A549 (cell line): ENCODE measurements around the gene DELE1.

ENCODE experiments used
- CBX2 ChIP-seq: fragments of 200-600 bp; sonication (generic); IDR thresholded peaks from 2 replicates; pipeline ENCODE4 v1.6.1; 2016; ENCODE audit warnings: low read depth, mild to moderate bottlenecking, borderline replicate concordance
- CBX8 ChIP-seq: fragments of 200-600 bp; sonication (generic); IDR thresholded peaks from 2 replicates; pipeline ENCODE4 v1.6.1; 2016
- HDAC2 ChIP-seq: fragments of 200-600 bp; sonication (generic); IDR thresholded peaks from 2 replicates; pipeline ENCODE4 v1.6.1; 2016
- JUNB ChIP-seq: fragments of >200 bp; sonication (Bioruptor Twin); formaldehyde crosslinking; IDR thresholded peaks from 2 replicates; pipeline ENCODE4 v1.6.1; 2016
- MAFK ChIP-seq: fragments of 450-650 bp; IDR thresholded peaks from 2 replicates; pipeline ENCODE4 v1.6.1; 2014; ENCODE audit not compliant: partially characterized antibody
- NFE2L2 ChIP-seq: fragments of 150-350 bp; conservative IDR thresholded peaks from 2 replicates; pipeline ENCODE4 v1.6.1; 2014; ENCODE audit warnings: low read length
- POLR2A ChIP-seq: IDR thresholded peaks from 2 replicates; pipeline ENCODE4 v1.6.1; 2012; ENCODE audit warnings: mild to moderate bottlenecking, low read length
- RAD21 ChIP-seq, 2 experiments: fragments of >200 bp in 1 of 2; sonication (Bioruptor Twin) in 1 of 2; formaldehyde crosslinking in 1 of 2; IDR thresholded peaks in 1 of 2; conservative IDR thresholded peaks in 1 of 2; 2 replicates in 1 of 2; 3 replicates in 1 of 2; pipeline ENCODE4 v1.6.1; 2012 to 2018; ENCODE audit warnings: inconsistent platforms in 1 of 2
- TP53 ChIP-seq: fragments of 250-450 bp; sonication (Bioruptor Pico); IDR thresholded peaks from 2 replicates; pipeline ENCODE4 v1.5.0; 2021; ENCODE audit warnings: mild to moderate bottlenecking, moderate library complexity
- ZNF302 ChIP-seq: fragments of 250-450 bp; sonication (Bioruptor Pico); IDR thresholded peaks from 2 replicates; pipeline ENCODE4 v1.9.0; 2021; ENCODE audit warnings: inconsistent platforms, mild to moderate bottlenecking, moderate library complexity
- TF ChIP-seq, protein P1 (sequence below): fragments of >200 bp; sonication (Bioruptor Twin); formaldehyde crosslinking; IDR thresholded peaks from 3 replicates; pipeline ENCODE4 v1.5.1; 2016
- TF ChIP-seq, protein P2 (sequence below): fragments of 450-650 bp; IDR thresholded peaks from 2 replicates; pipeline ENCODE4 v1.6.1; 2014; ENCODE audit warnings: antibody characterized with exemption
- TF ChIP-seq, protein P3 (sequence below): fragments of 150-350 bp; IDR thresholded peaks from 2 replicates; pipeline ENCODE4 v1.6.1; 2014; ENCODE audit warnings: low read depth, mild to moderate bottlenecking, low read length
- TF ChIP-seq, protein P4 (sequence below): fragments of >200 bp; sonication (Bioruptor Twin); formaldehyde crosslinking; IDR thresholded peaks from 3 replicates; pipeline ENCODE4 v1.6.1; 2016

DNA sequence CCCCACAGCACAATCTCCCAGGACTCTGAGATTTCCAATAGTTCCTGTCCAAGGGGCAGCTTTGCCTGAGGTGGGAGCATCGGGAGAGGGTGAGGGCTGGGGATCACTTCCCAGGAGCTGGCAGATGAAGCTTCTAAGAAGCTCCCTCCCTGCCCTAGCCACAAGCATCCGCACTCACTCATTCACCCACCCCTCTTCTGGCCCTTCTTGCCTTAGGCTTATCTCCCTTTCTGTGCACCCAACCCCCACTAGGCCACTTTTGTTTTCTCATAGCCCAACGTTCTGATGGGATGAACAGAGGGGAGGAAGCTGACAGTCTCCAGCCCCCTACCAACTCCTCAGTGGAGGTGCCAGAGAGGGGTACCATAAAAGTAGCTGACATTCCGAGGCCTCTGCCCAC is 41.8 kb upstream of the DELE1 start:
- TF ChIP-seq JUNB (no peak), POLR2A (no peak), MAFK (no peak), RAD21 (conservative IDR thresholded peaks at IDR 0.05 in 1 of 2, IDR thresholded peaks at IDR 0.05 in 1 of 2) (no peak), HDAC2 (no peak), TP53 (CRISPR knock-in tag) (no peak), NFE2L2 (no peak), ZNF302 (CRISPR knock-in tag) (no peak), CBX8 (no peak), CBX2 (no peak)
- TF ChIP-seq, protein P1, sequence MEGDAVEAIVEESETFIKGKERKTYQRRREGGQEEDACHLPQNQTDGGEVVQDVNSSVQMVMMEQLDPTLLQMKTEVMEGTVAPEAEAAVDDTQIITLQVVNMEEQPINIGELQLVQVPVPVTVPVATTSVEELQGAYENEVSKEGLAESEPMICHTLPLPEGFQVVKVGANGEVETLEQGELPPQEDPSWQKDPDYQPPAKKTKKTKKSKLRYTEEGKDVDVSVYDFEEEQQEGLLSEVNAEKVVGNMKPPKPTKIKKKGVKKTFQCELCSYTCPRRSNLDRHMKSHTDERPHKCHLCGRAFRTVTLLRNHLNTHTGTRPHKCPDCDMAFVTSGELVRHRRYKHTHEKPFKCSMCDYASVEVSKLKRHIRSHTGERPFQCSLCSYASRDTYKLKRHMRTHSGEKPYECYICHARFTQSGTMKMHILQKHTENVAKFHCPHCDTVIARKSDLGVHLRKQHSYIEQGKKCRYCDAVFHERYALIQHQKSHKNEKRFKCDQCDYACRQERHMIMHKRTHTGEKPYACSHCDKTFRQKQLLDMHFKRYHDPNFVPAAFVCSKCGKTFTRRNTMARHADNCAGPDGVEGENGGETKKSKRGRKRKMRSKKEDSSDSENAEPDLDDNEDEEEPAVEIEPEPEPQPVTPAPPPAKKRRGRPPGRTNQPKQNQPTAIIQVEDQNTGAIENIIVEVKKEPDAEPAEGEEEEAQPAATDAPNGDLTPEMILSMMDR, result no peak
- TF ChIP-seq, protein P2, sequence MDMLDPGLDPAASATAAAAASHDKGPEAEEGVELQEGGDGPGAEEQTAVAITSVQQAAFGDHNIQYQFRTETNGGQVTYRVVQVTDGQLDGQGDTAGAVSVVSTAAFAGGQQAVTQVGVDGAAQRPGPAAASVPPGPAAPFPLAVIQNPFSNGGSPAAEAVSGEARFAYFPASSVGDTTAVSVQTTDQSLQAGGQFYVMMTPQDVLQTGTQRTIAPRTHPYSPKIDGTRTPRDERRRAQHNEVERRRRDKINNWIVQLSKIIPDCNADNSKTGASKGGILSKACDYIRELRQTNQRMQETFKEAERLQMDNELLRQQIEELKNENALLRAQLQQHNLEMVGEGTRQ, result no peak
- TF ChIP-seq, protein P3, sequence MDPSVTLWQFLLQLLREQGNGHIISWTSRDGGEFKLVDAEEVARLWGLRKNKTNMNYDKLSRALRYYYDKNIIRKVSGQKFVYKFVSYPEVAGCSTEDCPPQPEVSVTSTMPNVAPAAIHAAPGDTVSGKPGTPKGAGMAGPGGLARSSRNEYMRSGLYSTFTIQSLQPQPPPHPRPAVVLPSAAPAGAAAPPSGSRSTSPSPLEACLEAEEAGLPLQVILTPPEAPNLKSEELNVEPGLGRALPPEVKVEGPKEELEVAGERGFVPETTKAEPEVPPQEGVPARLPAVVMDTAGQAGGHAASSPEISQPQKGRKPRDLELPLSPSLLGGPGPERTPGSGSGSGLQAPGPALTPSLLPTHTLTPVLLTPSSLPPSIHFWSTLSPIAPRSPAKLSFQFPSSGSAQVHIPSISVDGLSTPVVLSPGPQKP, result no peak
- TF ChIP-seq, protein P4, sequence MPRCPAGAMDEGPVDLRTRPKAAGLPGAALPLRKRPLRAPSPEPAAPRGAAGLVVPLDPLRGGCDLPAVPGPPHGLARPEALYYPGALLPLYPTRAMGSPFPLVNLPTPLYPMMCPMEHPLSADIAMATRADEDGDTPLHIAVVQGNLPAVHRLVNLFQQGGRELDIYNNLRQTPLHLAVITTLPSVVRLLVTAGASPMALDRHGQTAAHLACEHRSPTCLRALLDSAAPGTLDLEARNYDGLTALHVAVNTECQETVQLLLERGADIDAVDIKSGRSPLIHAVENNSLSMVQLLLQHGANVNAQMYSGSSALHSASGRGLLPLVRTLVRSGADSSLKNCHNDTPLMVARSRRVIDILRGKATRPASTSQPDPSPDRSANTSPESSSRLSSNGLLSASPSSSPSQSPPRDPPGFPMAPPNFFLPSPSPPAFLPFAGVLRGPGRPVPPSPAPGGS, result no peak
